Psoas muscle (tissue), 8 donors: ENCODE measurements around the gene LAMA3. TPM values are rescaled to one million over a fixed set of nuclear protein-coding genes. Genes with fewer than 3 reads are reported as not detected.

Source experiments
- ATAC-seq, 4 donors: fragments of 200-7000 bp; cut with Tn5 transposase; one replicate each; pipeline ENCODE4 v1.9.1; 2020; ENCODE audit warnings: moderate library complexity in 3 of 4, mild to moderate bottlenecking in 2 of 4
- DNase-seq, 2 donors: peaks; one replicate each; pipeline ENCODE4 v3.0.0-alpha.2; 2020
- H3K27ac ChIP-seq: fragments of 200-600 bp; one replicate; pipeline ENCODE4 v1.8.0; 2022
- H3K27me3 ChIP-seq, 3 donors: fragments of 200-600 bp in 1 of 3; one replicate each; pipeline versions ENCODE4 v1.6.1 to v1.8.0; 2013 to 2022; ENCODE audit warnings: low read length in 2 of 3, mild to moderate bottlenecking in 2 of 3, moderate library complexity in 1 of 3; ENCODE audit not compliant: insufficient read depth in 3 of 3
- H3K36me3 ChIP-seq, 2 donors: fragments of 200-600 bp in 1 of 2; one replicate each; pipeline versions ENCODE4 v1.6.1 to v1.8.0; 2013 to 2022; ENCODE audit warnings: low read depth in 1 of 2, mild to moderate bottlenecking in 1 of 2, moderate library complexity in 1 of 2; ENCODE audit not compliant: insufficient read depth in 1 of 2
- H3K4me1 ChIP-seq: fragments of 200-600 bp; one replicate; pipeline ENCODE4 v1.8.0; 2022
- H3K4me3 ChIP-seq: fragments of 200-600 bp; one replicate; pipeline ENCODE4 v1.8.0; 2022; ENCODE audit warnings: mild to moderate bottlenecking
- H3K9me3 ChIP-seq: fragments of 200-600 bp; one replicate; pipeline ENCODE4 v1.8.0; 2022
- CTCF ChIP-seq: fragments of 200-600 bp; IDR thresholded peaks from one replicate; pipeline ENCODE4 v1.8.0; 2022; ENCODE audit warnings: antibody characterized with exemption
- WGBS, 3 donors: extraction: QIAGEN DNeasy Blood & Tissue Kit; methylation state at CpG; one replicate each; pipeline versions ENCODE4 v1.1.6 to v1.1.7; 2013; 5-methylcytosine and 5-hydroxymethylcytosine counted together
- intact Hi-C, 2 donors: fragments of 100-400 bp; cut with DNase I; formaldehyde crosslinking; loops; one replicate each; pipeline versions ENCODE4 v1.11.0 to v1.14.2; 2022
- polyA plus RNA-seq, 3 donors: library from polyadenylated mRNA; stranded (reverse); fragments of 200-250 nt; gene quantifications; one replicate each; pipeline ENCODE4 v1.2.3, GENCODE V29; 2013
- total RNA-seq, 4 donors: library from RNA; stranded (reverse); fragmentation: NEBNext Ultra II Directional in 2 of 4; extraction: Animal tissue kit (Norgen Biotek cat#: 25700) in 2 of 4; gene quantifications; one replicate each; pipeline versions ENCODE4 v1.2.1 to v1.2.4, GENCODE V29; 2021 to 2023
- donor health status: healthy with polysubstance abuse.
- donor health status: DM: no; HTN: no; CAD: no; lungs with moderate emphysema.
- donor health status: Bipolar disorder and iron deficiency.
- donor health status: healthy.
- donor health status: DM: yes; HTN: yes; CAD: no.
- donor health status: DM: no; HTN: no; CAD: no.
- donor health status: DM: no; HTN: no; CAD: no.
- donor health status: DM: yes; HTN: yes; CAD: no.

LAMA3 gene
- total and polyA plus RNA-seq, 7 donors, result 0.49 to 4.2 (median 1.8) TPM

GRCh38 chr18:23828426-23828825, 139.2 kb downstream of the LAMA3 start:
- DNase-seq (no peak), ATAC-seq (no peak)
- Histone ChIP-seq H3K36me3 (no peaks in the 10 kb centered on the region), H3K9me3 (no peaks in the 10 kb centered on the region), H3K27ac (no peak overlapping the region), H3K4me3 (no peak overlapping the region), H3K4me1 (peaks cover 13% of the 10 kb centered on the region), H3K27me3 (no peaks in the 10 kb centered on the region)
- intact Hi-C loops, result loop anchor here in 1 of 2 donors (10.0 kb wide), 1 partner anchor 86 kb away; no protein-coding TSS in a partner anchor
- no peak for TF ChIP-seq CTCF
- WGBS, 3 donors, result 60 to 67% (median 63%) methylated on average over 3 of the region's 3 CpGs

GRCh38 chr18:23832911-23833310, 143.7 kb downstream of the LAMA3 start:
- no peak for TF ChIP-seq CTCF
- Histone ChIP-seq H3K27me3 (no peaks in the 10 kb centered on the region), H3K9me3 (no peaks in the 10 kb centered on the region), H3K4me1 (no peaks in the 10 kb centered on the region), H3K27ac (no peak overlapping the region), H3K4me3 (no peak overlapping the region), H3K36me3 (no peaks in the 10 kb centered on the region)
- DNase-seq, result no peak
- 71 to 85% (median 78%) methylated on average over 3 of the region's 3 CpGs for WGBS, 3 donors
- intact Hi-C loops, result no loop called here
- no peak for ATAC-seq

- H3K36me3 ChIP-seq, result no peaks in the 10 kb centered on the region
- H3K27me3 ChIP-seq, result no peaks in the 10 kb centered on the region
- 80 to 87% (median 85%) methylated on average over 6 of the region's 6 CpGs for WGBS, 3 donors
- no peak for DNase-seq
- no peak overlapping the region for H3K4me3 ChIP-seq
- TF ChIP-seq CTCF, result no peak
- no peaks in the 10 kb centered on the region for H3K4me1 ChIP-seq
- intact Hi-C loops, result no loop called here
- no peak overlapping the region for H3K27ac ChIP-seq
- ATAC-seq, result no peak
- no peaks in the 10 kb centered on the region for H3K9me3 ChIP-seq
Observed at GRCh38 chr18:23833714-23834113, 144.5 kb downstream of the LAMA3 start.

GRCh38 chr18:23835091-23835490, 145.8 kb downstream of the LAMA3 start:
- 87 to 91% (median 88%) methylated on average over 3 of the region's 3 CpGs for WGBS, 3 donors
- H3K9me3 ChIP-seq, result no peaks in the 10 kb centered on the region
- ATAC-seq (peak in 2 of 4 donors; percentile 66 to 70), DNase-seq (no peak)
- TF ChIP-seq CTCF, result no peak
- intact Hi-C loops, result no loop called here
- H3K4me1 ChIP-seq, result no peaks in the 10 kb centered on the region
- H3K4me3 ChIP-seq, result no peak overlapping the region
- H3K27ac ChIP-seq, result no peak overlapping the region
- H3K36me3 ChIP-seq, result no peaks in the 10 kb centered on the region
- no peaks in the 10 kb centered on the region for H3K27me3 ChIP-seq

- intact Hi-C loops, result no loop called here
- H3K4me3 ChIP-seq, result no peak overlapping the region
- no peak for DNase-seq
- no peak overlapping the region for H3K27ac ChIP-seq
- TF ChIP-seq CTCF, result no peak
- no peaks in the 10 kb centered on the region for H3K4me1 ChIP-seq
- no peaks in the 10 kb centered on the region for H3K36me3 ChIP-seq
- 70 to 73% (median 72%) methylated on average over 4 of the region's 4 CpGs for WGBS, 3 donors
- H3K27me3 ChIP-seq, result no peaks in the 10 kb centered on the region
- peak in 2 of 4 donors; percentile 52 to 55 for ATAC-seq
- no peaks in the 10 kb centered on the region for H3K9me3 ChIP-seq
Observed at GRCh38 chr18:23835506-23835905, 146.3 kb downstream of the LAMA3 start.
